HFF-Myc (cell line): Measurements from ENCODE around the gene CBX5.

ENCODE experiments used
- DNase-seq: peaks from one replicate; pipeline ENCODE4 v3.0.0-alpha.2; 2011; ENCODE audit warnings: low read depth; ENCODE audit errors: extremely low read depth
- H3K4me3 ChIP-seq: replicated peaks from 2 replicates; pipeline ENCODE4 v1.5.1; 2011; ENCODE audit warnings: low read depth, mild to moderate bottlenecking, control low read depth, low read length
- TF ChIP-seq, protein P1 (sequence below): IDR thresholded peaks from 2 replicates; pipeline ENCODE4 v1.5.1; 2012; ENCODE audit warnings: mild to moderate bottlenecking, low read depth, low read length, control low read depth; ENCODE audit errors: missing control alignments

Gene CBX5

DNA sequence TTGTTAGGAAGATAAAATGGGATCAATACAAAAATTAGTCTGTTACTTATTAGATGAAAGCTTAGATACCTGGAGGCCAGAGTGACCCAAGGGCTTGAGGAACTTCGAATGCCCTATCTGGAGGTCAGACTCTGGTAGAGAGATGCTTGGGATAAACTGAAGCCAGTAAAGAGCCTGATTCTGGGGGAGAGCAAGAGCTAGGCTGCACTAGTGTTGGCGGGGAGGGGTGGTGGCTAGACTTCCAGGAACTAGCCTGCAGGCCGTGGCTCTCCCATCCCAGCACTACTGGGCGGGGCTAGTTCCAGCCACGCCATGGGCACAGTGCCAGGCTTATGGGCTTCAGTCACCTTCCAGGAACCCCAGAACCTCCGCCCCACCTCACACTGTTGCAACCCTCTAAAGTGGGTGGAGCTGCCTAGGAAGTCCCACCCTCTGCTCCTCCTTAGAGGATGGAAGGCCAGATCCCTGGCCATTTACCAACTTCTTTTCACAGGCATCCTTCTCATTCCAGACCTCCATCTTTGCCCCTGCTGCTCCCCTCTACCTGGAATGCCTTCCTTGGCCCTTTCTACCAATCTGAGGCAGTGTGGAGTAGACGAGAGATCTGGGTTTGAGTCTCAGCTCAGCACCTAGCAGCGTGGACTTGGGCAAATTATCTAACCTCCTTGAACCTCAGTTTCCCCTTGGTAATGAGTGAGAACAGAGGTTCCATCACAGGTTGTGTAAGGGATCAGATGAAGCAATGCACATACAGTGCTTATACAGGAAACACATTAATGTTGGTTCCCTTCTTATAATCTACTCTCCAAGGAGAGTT is 27.2 kb upstream of the CBX5 start:
- DNase-seq, result no peak
- TF ChIP-seq, protein P1, sequence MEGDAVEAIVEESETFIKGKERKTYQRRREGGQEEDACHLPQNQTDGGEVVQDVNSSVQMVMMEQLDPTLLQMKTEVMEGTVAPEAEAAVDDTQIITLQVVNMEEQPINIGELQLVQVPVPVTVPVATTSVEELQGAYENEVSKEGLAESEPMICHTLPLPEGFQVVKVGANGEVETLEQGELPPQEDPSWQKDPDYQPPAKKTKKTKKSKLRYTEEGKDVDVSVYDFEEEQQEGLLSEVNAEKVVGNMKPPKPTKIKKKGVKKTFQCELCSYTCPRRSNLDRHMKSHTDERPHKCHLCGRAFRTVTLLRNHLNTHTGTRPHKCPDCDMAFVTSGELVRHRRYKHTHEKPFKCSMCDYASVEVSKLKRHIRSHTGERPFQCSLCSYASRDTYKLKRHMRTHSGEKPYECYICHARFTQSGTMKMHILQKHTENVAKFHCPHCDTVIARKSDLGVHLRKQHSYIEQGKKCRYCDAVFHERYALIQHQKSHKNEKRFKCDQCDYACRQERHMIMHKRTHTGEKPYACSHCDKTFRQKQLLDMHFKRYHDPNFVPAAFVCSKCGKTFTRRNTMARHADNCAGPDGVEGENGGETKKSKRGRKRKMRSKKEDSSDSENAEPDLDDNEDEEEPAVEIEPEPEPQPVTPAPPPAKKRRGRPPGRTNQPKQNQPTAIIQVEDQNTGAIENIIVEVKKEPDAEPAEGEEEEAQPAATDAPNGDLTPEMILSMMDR, result no peak
- H3K4me3 ChIP-seq, result no peak overlapping the region

DNA sequence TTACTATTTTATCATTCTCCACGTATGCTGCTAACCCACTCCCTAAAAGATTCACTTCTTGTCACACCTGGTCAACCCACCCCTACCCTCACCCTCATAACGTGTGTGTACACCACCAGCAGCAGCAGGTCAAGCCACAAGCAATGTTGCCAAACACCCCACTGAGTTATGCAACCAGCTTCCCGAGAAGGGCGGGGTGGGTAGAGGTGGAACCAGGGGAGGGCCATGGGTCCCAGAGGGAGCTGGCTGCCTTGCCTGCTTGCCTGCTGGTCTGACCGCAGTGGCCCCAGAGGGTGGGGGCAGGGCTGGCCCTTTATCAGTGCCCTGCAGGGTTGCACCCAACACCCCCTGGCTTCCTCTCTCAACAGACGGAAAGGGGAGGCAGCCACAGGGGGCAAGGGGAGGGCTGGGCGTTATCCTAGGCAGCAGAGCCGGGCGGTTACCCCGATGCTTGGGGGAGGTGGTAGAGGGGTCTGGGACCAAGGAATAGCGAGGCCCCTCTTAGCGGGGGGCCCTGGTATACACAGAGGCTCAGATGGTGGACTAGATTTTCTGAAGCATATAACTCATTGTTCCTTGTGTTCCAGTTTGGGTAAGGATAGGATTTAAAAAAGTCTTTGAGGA is 24.4 kb upstream of the CBX5 start:
- no peak overlapping the region for H3K4me3 ChIP-seq
- TF ChIP-seq, protein P1, result no peak
- no peak for DNase-seq

DNA sequence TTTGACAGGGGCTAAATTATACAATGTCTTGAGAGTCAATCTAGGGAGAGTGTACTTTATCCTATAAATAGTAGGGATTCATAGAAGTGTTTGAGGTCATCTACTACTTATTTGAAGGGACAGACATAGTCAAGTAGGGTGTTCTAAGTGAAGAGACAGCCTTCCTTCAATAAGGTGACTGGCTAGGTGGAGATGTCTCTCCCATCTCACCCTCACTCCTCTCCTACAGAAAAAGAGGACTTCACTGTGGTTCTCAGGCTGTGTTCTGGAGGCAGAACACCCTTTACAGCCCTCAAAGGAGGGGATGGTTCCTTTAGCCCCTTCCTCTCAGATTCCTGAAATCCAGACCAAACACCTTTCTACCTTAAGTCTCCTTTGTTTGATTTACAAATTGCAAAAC is 23.7 kb upstream of the CBX5 start:
- DNase-seq, result no peak
- TF ChIP-seq, protein P1, result no peak
- no peak overlapping the region for H3K4me3 ChIP-seq

DNA sequence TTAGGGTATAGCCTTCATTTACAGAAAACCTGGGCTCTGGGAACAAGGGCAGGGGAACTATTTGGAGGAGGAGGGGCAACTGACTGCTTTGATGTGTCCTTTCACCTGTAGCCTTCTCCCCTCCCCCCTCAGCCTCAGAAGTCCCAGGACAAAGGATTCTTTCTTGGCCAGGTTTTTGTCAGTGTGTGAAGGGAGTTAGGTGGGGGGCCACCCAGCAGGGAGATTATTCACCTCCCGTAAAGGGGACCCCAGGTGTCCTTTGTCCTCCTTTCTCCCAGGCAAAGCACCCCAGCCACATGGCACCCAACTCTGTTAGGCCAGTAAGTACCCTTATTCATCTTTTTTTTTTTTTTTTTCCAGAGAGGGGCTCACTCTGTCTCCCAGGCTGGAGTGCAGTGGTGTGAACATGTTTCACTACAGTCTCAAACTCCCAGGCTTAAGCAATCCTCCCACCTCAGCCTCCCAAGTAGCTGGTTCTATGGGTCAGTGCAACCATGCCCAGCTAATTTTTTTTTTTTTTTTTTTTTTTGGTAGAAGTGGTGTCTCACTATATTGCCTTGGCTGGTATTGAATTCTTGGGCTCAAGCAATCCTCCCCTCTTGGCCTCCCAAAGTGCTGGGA is 21.6 kb upstream of the CBX5 start:
- TF ChIP-seq, protein P1, result no peak
- no peak for DNase-seq
- H3K4me3 ChIP-seq, result no peak overlapping the region

DNA sequence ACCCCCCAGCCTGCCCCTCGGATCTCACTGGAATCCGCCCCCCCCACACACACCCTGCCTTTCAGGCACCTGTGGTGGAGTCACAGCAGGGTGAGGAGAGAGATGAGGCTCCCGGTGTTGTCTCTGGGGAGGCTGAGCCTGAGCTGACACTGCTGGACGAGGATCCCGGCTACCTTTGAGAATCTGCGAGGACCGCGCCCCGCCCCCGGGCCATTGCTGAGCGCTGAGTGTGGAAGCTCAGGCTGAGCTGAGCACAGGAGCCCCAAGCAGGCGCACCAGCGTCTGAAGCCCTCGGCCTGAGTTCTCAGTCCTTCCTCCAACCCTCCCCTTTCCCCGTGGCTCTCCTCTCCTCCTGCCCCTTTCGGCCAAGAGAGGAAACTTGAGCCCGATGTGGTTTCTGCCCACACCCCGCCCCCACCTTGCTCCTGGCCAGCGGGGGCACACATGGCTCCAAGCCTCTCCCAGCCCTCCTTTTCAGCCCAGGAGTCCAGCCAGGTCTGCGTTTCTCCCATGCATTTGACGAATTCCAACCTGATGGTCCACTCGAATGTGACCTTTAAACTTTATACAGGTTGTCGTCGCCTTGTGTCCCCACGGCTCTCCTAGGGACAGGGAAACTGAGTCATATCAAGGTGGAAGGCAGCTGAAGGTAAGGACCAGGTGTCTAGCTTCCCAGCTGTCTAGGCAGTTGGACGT is 21.0 kb upstream of the CBX5 start, which contains the start of gene NFE2:
NFE2 (minus strand) TSS at position 284 of the 696 bp plus-strand sequence. CDS start 5,767 bp downstream, outside the sequence.
- TF ChIP-seq, protein P1, result no peak
- peak; percentile 50 for DNase-seq

DNA sequence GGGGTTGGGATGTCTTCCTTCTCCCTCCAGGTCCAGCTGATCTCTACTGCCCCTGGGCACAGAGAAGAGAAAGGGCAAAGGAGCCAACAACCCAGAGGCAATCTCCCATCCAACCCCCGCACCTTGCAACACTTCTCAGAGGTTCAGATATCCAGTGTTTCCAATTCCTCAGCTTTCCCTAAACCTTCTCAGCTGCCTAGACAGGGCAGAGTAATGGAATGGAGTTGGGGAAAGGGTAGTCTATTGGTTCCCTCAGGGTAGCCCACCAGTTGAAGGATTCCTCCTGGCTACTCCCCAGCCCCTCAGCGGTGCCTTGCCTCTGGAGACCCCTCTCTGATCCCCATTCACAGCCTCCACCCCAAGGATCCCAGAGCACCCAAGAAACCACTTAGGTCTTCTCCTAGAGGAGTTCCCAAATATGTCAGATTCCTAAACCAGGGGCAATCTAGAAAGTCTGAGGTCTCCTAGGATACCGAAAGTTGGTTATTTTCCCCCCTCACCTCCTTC is 20.4 kb upstream of the CBX5 start:
- no peak for DNase-seq

More for the DNA sequence above, 21.0 kb upstream of the CBX5 start, which contains the start of gene NFE2:
- peak within 1 kb of the TSS; percentile 16 for H3K4me3 ChIP-seq

More for the DNA sequence above, 20.4 kb upstream of the CBX5 start:
- H3K4me3 ChIP-seq, result peak overlapping the region; percentile 16
- TF ChIP-seq, protein P1, result no peak
